GM23248 (cell line): ENCODE data around the gene STRADA. TPM values are rescaled to one million over a fixed set of nuclear protein-coding genes. Genes with fewer than 3 reads are reported as not detected.

Experiments
- DNase-seq: peaks from one replicate; pipeline ENCODE4 v3.0.0-alpha.2; 2015
- H2AFZ ChIP-seq: fragments of 200-600 bp; sonication (generic); 2 replicates; pipeline ENCODE4 v1.6.1; 2016; ENCODE audit warnings: antibody characterized with exemption
- H3F3A ChIP-seq: fragments of 200-600 bp; sonication (generic); 2 replicates; pipeline ENCODE4 v1.6.1; 2016; ENCODE audit warnings: mild to moderate bottlenecking, antibody characterized with exemption, mixed run types; ENCODE audit not compliant: insufficient read depth
- H3K27ac ChIP-seq: fragments of 200-600 bp; sonication (generic); 2 replicates; pipeline ENCODE4 v1.5.1; 2016; ENCODE audit warnings: mild to moderate bottlenecking
- H3K27me3 ChIP-seq: fragments of 200-600 bp; sonication (generic); replicated peaks from 2 replicates; pipeline ENCODE4 v1.6.1; 2016; ENCODE audit warnings: mild to moderate bottlenecking; ENCODE audit not compliant: insufficient read depth
- H3K36me3 ChIP-seq: fragments of 200-600 bp; sonication (generic); 2 replicates; pipeline ENCODE4 v1.6.1; 2016; ENCODE audit warnings: low read depth, mild to moderate bottlenecking
- H3K4me1 ChIP-seq: fragments of 200-600 bp; sonication (generic); 2 replicates; pipeline ENCODE4 v1.6.1; 2016; ENCODE audit warnings: mild to moderate bottlenecking; ENCODE audit not compliant: insufficient read depth
- H3K4me2 ChIP-seq: fragments of 200-600 bp; sonication (generic); one replicate; pipeline ENCODE4 v1.6.1; 2016; ENCODE audit warnings: mild to moderate bottlenecking; ENCODE audit not compliant: unreplicated experiment
- H3K4me3 ChIP-seq: fragments of 200-600 bp; sonication (generic); 2 replicates; pipeline ENCODE4 v1.5.1; 2016; ENCODE audit warnings: mild to moderate bottlenecking
- H3K79me2 ChIP-seq: fragments of 200-600 bp; sonication (generic); 2 replicates; pipeline ENCODE4 v1.6.1; 2016; ENCODE audit warnings: mild to moderate bottlenecking; ENCODE audit not compliant: insufficient read depth
- H3K9ac ChIP-seq: fragments of 200-600 bp; sonication (generic); 2 replicates; pipeline ENCODE4 v1.6.1; 2016; ENCODE audit warnings: mild to moderate bottlenecking
- H3K9me2 ChIP-seq: fragments of 200-600 bp; sonication (generic); 2 replicates; pipeline ENCODE4 v1.6.1; 2016; ENCODE audit warnings: mixed run types, mild to moderate bottlenecking, moderate library complexity; ENCODE audit not compliant: insufficient read depth
- H3K9me3 ChIP-seq: fragments of 200-600 bp; sonication (generic); one replicate; pipeline ENCODE4 v1.6.1; 2017; ENCODE audit warnings: low read depth
- H4K20me1 ChIP-seq: fragments of 200-600 bp; sonication (generic); 2 replicates; pipeline ENCODE4 v1.6.0; 2016; ENCODE audit not compliant: insufficient read depth
- EZH2 ChIP-seq: fragments of 200-600 bp; sonication (generic); IDR thresholded peaks from 2 replicates; pipeline ENCODE4 v1.6.1; 2018; ENCODE audit warnings: antibody characterized with exemption, mild to moderate bottlenecking; ENCODE audit not compliant: insufficient read depth, poor library complexity, severe bottlenecking
- EZH2phosphoT487 ChIP-seq: fragments of 200-600 bp; sonication (generic); IDR thresholded peaks from 2 replicates; pipeline ENCODE4 v1.6.1; 2018; ENCODE audit warnings: antibody characterized with exemption, moderate library complexity, mild to moderate bottlenecking, low read depth; ENCODE audit not compliant: insufficient read depth
- WGBS, 2 experiments: methylation state at CpG; one replicate each; pipeline ENCODE4 v1.1.6; 2015 to 2017; ENCODE audit warnings: low lambda C conversion rate in 2 of 2, low coverage in 1 of 2; ENCODE audit errors: missing lambda C conversion rate in 2 of 2; 5-methylcytosine and 5-hydroxymethylcytosine counted together
- in situ Hi-C: fragments of 300-500 bp; cut with MboI; formaldehyde crosslinking; loops from 2 replicates; pipeline ENCODE4 v1.15.0; 2020
- polyA plus RNA-seq: library from polyadenylated mRNA; unstranded; fragments of >200 nt; fragmentation: Nextera tagmentation; extraction: Ambion mirVana; gene quantifications from 2 replicates; pipeline ENCODE4 v1.2.1, GENCODE V29; 2016
- total RNA-seq: library from RNA; depleted of rRNA; stranded (reverse); fragments of >200 nt; shearing (Covaris generic); gene quantifications from 2 replicates; pipeline ENCODE4 v1.2.3, GENCODE V29; 2014

STRADA gene
- total and polyA plus RNA-seq, 2 experiments from 2014 or later = 15.7 to 22.3 TPM

DNA sequence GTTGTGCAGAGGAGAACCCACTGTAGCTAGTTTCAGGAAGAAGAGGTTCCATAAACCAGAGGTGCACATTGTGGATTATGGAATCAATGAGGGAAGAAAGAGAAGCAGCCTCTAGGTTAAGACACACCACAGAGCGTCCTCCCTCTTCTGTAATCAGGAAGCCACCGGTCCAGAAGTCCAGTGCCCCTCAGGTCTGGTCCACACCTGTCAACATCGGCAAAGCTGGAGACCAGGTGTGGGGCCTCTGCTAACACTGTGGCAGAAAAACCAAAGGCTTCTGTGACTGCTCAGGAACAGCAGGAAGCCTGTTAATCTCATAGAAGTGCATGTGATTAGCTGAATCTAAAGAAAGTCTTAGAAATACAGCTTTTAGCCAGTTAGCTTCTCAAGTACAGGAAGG is 65.0 kb downstream of the STRADA start:
- no peaks in the 10 kb centered on the region for H3F3A ChIP-seq
- H3K9me3 ChIP-seq = no peaks in the 10 kb centered on the region
- H2AFZ ChIP-seq = no peak overlapping the region
- whole genome bisulfite sequencing, 2 experiments = 75 to 80% methylated on average over 3 of the region's 3 CpGs
- no peak for DNase-seq
- H3K9me2 ChIP-seq = no peaks in the 10 kb centered on the region
- in situ Hi-C loops = no loop called here
- no peak overlapping the region for H3K27ac ChIP-seq
- no peak for TF ChIP-seq EZH2phosphoT487
- no peak for TF ChIP-seq EZH2
- no peaks in the 10 kb centered on the region for H4K20me1 ChIP-seq
- H3K27me3 ChIP-seq = no peaks in the 10 kb centered on the region
- H3K4me2 ChIP-seq = no peak overlapping the region
- H3K9ac ChIP-seq = no peak overlapping the region
- no peaks in the 10 kb centered on the region for H3K36me3 ChIP-seq
- H3K4me1 ChIP-seq = 0 out of 2 replicates have a peak, but pooled peaks cover 11% of the 10 kb centered on the region
- H3K4me3 ChIP-seq = no peak overlapping the region
- H3K79me2 ChIP-seq = no peaks in the 10 kb centered on the region

DNA sequence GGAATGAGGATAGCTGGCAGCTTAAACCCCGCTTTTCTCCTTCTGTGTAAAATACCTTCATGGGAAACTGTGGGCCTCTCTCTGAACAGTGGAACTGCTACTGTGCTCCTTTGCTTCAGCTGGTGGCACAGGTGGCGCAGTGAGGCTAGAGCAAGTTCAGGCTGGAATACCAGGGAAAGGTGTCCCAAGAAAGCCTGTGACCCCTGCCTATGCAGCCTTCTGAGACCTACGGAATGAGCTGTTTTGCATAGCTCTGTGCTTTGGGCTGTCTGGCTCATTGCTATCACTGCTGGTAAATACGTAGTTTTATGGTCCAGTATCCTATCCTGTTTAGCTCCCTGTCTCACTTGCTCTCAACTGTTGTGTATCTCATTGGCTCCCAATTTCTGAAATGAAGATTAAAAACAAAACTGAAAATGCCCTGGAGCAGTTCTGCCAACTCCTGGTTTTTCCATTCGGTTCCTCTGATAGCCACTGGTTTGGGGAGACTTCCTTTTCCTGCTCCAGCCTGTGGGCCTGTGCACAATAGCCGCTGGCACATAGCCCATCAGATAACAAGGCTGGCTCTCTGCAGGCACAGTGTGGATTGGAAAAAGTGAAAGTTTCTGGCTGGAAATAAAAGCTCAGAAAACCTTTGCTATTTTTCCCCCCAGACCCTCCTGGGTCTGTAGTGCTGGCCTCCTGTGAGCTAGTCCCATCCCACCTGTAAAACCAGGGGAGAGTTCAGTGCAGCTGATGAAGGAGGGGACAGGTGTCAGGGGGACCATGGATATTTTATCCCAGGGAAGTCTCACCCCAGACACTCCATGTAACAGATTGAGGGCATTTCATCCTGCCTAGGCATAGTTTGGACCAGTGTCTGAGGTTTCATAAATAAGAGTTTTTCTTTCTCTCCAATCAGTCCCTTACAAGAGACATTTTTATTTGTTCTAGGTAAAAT is 65.7 kb downstream of the STRADA start:
- Histone ChIP-seq H3F3A (no peaks in the 10 kb centered on the region), H3K36me3 (no peaks in the 10 kb centered on the region), H2AFZ (no peak overlapping the region), H3K27ac (no peak overlapping the region), H3K4me3 (no peak overlapping the region), H4K20me1 (no peaks in the 10 kb centered on the region), H3K9me2 (no peaks in the 10 kb centered on the region), H3K9me3 (no peaks in the 10 kb centered on the region), H3K4me2 (no peak overlapping the region), H3K4me1 (0 out of 2 replicates have a peak, but pooled peaks cover 11% of the 10 kb centered on the region), H3K79me2 (no peaks in the 10 kb centered on the region), H3K9ac (no peak overlapping the region), H3K27me3 (no peaks in the 10 kb centered on the region)
- WGBS, 2 experiments = 91 to 93% methylated on average over 6 of the region's 6 CpGs
- in situ Hi-C loops = no loop called here
- DNase-seq = peak; percentile 84
- no peak for TF ChIP-seq EZH2
- TF ChIP-seq EZH2phosphoT487 = no peak

DNA sequence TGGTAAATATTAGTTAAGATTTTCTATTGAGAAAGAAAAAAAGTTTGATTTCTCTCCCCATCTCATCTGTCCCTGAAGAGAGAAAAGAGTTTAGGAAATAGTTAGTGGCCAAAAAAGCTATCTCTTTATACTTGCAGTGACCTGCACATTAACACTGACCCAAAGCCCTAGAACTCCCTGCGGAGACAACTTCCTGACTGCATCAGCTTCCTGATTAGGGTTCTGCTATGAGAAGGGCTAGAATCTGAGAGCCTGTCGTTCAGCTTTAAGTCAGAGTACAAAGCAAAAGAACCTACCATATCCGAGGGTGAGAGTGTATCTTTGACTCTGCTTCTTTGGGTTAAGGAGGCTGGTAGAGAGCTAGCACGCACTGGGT is 66.4 kb downstream of the STRADA start:
- Histone ChIP-seq H2AFZ (no peak overlapping the region), H3K4me2 (no peak overlapping the region), H3K4me1 (0 out of 2 replicates have a peak, but pooled peaks cover 11% of the 10 kb centered on the region), H3K27ac (no peak overlapping the region), H3F3A (no peaks in the 10 kb centered on the region), H3K4me3 (no peak overlapping the region), H3K9me3 (no peaks in the 10 kb centered on the region), H3K9me2 (no peaks in the 10 kb centered on the region), H3K36me3 (no peaks in the 10 kb centered on the region), H3K79me2 (no peaks in the 10 kb centered on the region), H4K20me1 (no peaks in the 10 kb centered on the region), H3K9ac (no peak overlapping the region), H3K27me3 (no peaks in the 10 kb centered on the region)
- TF ChIP-seq EZH2 = no peak
- no peak for TF ChIP-seq EZH2phosphoT487
- in situ Hi-C loops = no loop called here
- no peak for DNase-seq
- 76% methylated on average over 4 of the region's 4 CpGs for whole genome bisulfite sequencing, 2 experiments

DNA sequence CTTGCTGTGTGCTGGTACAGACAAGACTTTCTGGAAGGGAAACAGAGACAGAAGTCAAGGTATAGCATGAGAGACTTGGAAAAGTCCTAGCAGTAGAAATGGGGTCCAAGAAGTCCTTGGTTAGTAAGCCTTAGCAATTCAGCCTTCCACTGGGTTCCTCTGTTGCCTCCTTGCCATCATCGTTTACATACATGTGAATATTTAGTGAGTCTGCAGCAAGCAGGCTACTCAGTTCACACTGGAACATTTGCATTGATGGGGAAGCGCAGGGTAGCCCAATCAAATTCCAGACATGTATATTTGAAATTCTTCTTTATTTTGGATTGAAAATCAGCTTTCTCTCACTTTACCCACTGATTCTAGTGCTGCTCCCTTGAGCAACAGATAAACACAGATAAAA is 68.7 kb downstream of the STRADA start:
- Histone ChIP-seq H3K79me2 (no peaks in the 10 kb centered on the region), H3K4me2 (no peak overlapping the region), H4K20me1 (no peaks in the 10 kb centered on the region), H3K27me3 (no peaks in the 10 kb centered on the region), H3K9me3 (no peaks in the 10 kb centered on the region), H2AFZ (no peak overlapping the region), H3K9me2 (no peaks in the 10 kb centered on the region), H3K27ac (no peak overlapping the region), H3K4me3 (no peak overlapping the region), H3K36me3 (no peaks in the 10 kb centered on the region), H3K4me1 (0 out of 2 replicates have a peak, but pooled peaks cover 11% of the 10 kb centered on the region), H3K9ac (no peak overlapping the region), H3F3A (no peaks in the 10 kb centered on the region)
- WGBS, 2 experiments = 74 to 82% methylated on average over 2 of the region's 2 CpGs
- in situ Hi-C loops = no loop called here
- TF ChIP-seq EZH2phosphoT487 = no peak
- TF ChIP-seq EZH2 = no peak
- DNase-seq = no peak
